Chondrocyte (in vitro differentiated cells): ENCODE results near the gene PAK1IP1. TPM values are rescaled to one million over a fixed set of nuclear protein-coding genes. Genes with fewer than 3 reads are reported as not detected.

Experiments used
- DNase-seq: peaks from one replicate; pipeline ENCODE4 v3.0.0; 2021; ENCODE audit warnings: mixed read lengths, low spot score
- H3K27ac Mint-ChIP-seq: one replicate; pipeline ENCODE4 v1.8.0; 2021; ENCODE audit warnings: mild to moderate bottlenecking, moderate library complexity, mixed read lengths; ENCODE audit not compliant: unreplicated experiment
- H3K27me3 Mint-ChIP-seq: 2 replicates; pipeline ENCODE4 v1.8.0; 2021; ENCODE audit warnings: low read depth, mixed read lengths
- H3K36me3 Mint-ChIP-seq: 2 replicates; pipeline ENCODE4 v1.8.0; 2021; ENCODE audit warnings: low read depth, mixed read lengths
- H3K4me1 Mint-ChIP-seq: 2 replicates; pipeline ENCODE4 v1.8.0; 2021; ENCODE audit warnings: low read depth, mild to moderate bottlenecking, mixed read lengths
- H3K4me3 Mint-ChIP-seq: one replicate; pipeline ENCODE4 v1.8.0; 2021; ENCODE audit warnings: mild to moderate bottlenecking, moderate library complexity, mixed read lengths; ENCODE audit not compliant: unreplicated experiment
- H3K9me3 Mint-ChIP-seq: 2 replicates; pipeline ENCODE4 v1.8.0; 2021; ENCODE audit warnings: low read depth, mixed read lengths
- CTCF ChIP-seq: fragments of 200-600 bp; sonication (generic); IDR thresholded peaks from 2 replicates; pipeline ENCODE4 v1.5.0; 2021; ENCODE audit warnings: antibody characterized with exemption, mild to moderate bottlenecking, moderate library complexity
- total RNA-seq: library from RNA; stranded (reverse); gene quantifications from 3 replicates; pipeline ENCODE4 v1.2.1, GENCODE V29; 2021

The PAK1IP1 gene
- total RNA-seq, 1 donor from 2014 or later, result 11.9 TPM

GRCh38 chr6:10721850-10722569 lies 27.2 kb downstream of the PAK1IP1 start:
- Mint-ChIP-seq H3K36me3 (peaks cover 8% of the 10 kb centered on the region), H3K4me1 (peaks cover 37% of the 10 kb centered on the region), H3K27ac (peak overlapping the region; percentile 98), H3K27me3 (no peaks in the 10 kb centered on the region), H3K4me3 (peak overlapping the region; percentile 85), H3K9me3 (no peaks in the 10 kb centered on the region)
- TF ChIP-seq CTCF, result no peak
- DNase-seq, result no peak

GRCh38 chr6:10722570-10722819 lies 27.7 kb downstream of the PAK1IP1 start:
- Mint-ChIP-seq H3K4me1 (peaks cover 37% of the 10 kb centered on the region), H3K27ac (peak overlapping the region; percentile 98), H3K4me3 (peak overlapping the region; percentile 85), H3K36me3 (peaks cover 10% of the 10 kb centered on the region), H3K9me3 (no peaks in the 10 kb centered on the region), H3K27me3 (no peaks in the 10 kb centered on the region)
- no peak for TF ChIP-seq CTCF
- no peak for DNase-seq

GRCh38 chr6:10722820-10723566 lies 28.2 kb downstream of the PAK1IP1 start, which contains the start of gene TMEM14C:
TMEM14C (plus strand) TSS chr6:10723070; CDS start chr6:10724614, 1,544 bp downstream.
- peak; percentile 100 for DNase-seq
- peak within 1 kb of the TSS; percentile 98 for H3K27ac Mint-ChIP-seq
- H3K36me3 Mint-ChIP-seq, result peaks cover 13% of the 10 kb centered on the region
- peak within 1 kb of the TSS; percentile 85 for H3K4me3 Mint-ChIP-seq
- no peaks in the 10 kb centered on the region for H3K9me3 Mint-ChIP-seq
- H3K4me1 Mint-ChIP-seq, result peaks cover 37% of the 10 kb centered on the region
- TF ChIP-seq CTCF, result peak; percentile 20
- no peaks in the 10 kb centered on the region for H3K27me3 Mint-ChIP-seq

GRCh38 chr6:10723567-10723881 lies 28.8 kb downstream of the PAK1IP1 start:
- Mint-ChIP-seq H3K36me3 (peaks cover 15% of the 10 kb centered on the region), H3K9me3 (no peaks in the 10 kb centered on the region), H3K4me3 (peak overlapping the region; percentile 85), H3K27ac (peak overlapping the region; percentile 98), H3K27me3 (no peaks in the 10 kb centered on the region), H3K4me1 (peaks cover 37% of the 10 kb centered on the region)
- peak; percentile 47 for DNase-seq
- peak; percentile 8 for TF ChIP-seq CTCF

- Mint-ChIP-seq H3K27me3 (no peaks in the 10 kb centered on the region), H3K9me3 (no peaks in the 10 kb centered on the region), H3K4me1 (peaks cover 40% of the 10 kb centered on the region), H3K4me3 (no peak overlapping the region), H3K27ac (no peak overlapping the region), H3K36me3 (peaks cover 17% of the 10 kb centered on the region)
- no peak for TF ChIP-seq CTCF
- peak; percentile 14 for DNase-seq
Measured at GRCh38 chr6:10725044-10725443, 30.3 kb downstream of the PAK1IP1 start.
